Left ventricle myocardium inferior (tissue), 1 donor: ENCODE measurements around the gene DPEP3. TPM values are rescaled to one million over a fixed set of nuclear protein-coding genes. Genes with fewer than 3 reads are reported as not detected.

Experiments
- DNase-seq: peaks from one replicate; pipeline ENCODE4 v3.0.0-alpha.2; 2020
- H3K27ac ChIP-seq: fragments of 200-600 bp; replicated peaks from 2 replicates; pipeline ENCODE4 v1.8.0; 2021
- H3K27me3 ChIP-seq: fragments of 200-600 bp; 2 replicates; pipeline ENCODE4 v1.8.0; 2021; ENCODE audit warnings: low read depth
- H3K36me3 ChIP-seq: fragments of 200-600 bp; 2 replicates; pipeline ENCODE4 v1.8.0; 2021
- H3K4me1 ChIP-seq: fragments of 200-600 bp; 2 replicates; pipeline ENCODE4 v1.8.0; 2021
- H3K4me3 ChIP-seq: fragments of 200-600 bp; 2 replicates; pipeline ENCODE4 v1.8.0; 2021; ENCODE audit warnings: mild to moderate bottlenecking, moderate library complexity
- H3K9me3 ChIP-seq: fragments of 200-600 bp; replicated peaks from 2 replicates; pipeline ENCODE4 v1.8.0; 2021
- CTCF ChIP-seq: fragments of 200-600 bp; IDR thresholded peaks from 2 replicates; pipeline ENCODE4 v1.8.0; 2021; ENCODE audit warnings: antibody characterized with exemption, mild to moderate bottlenecking, borderline replicate concordance
- intact Hi-C: fragments of 100-400 bp; cut with micrococcal nuclease; formaldehyde crosslinking; loops from one replicate; pipeline ENCODE4 v1.11.0; 2022
- total RNA-seq: library from RNA; stranded (reverse); fragmentation: NEBNext Ultra II Directional; extraction: Animal tissue kit (Norgen Biotek cat#: 25700); gene quantifications from one replicate; pipeline ENCODE4 v1.2.1, GENCODE V29; 2021
- donor health status: DM: no; HTN: yes; CAD: no; lungs with severe emphysema.

DPEP3 gene
- total RNA-seq, 1 donor from 2014 or later: not detected

GRCh38 chr16:67966549-67967182 is 13.6 kb downstream of the DPEP3 start:
- intact Hi-C loops: no loop called here
- Histone ChIP-seq H3K4me3 (peak overlapping the region; percentile 96), H3K27ac (peak overlapping the region; percentile 100), H3K4me1 (peaks cover 78% of the 10 kb centered on the region), H3K27me3 (no peaks in the 10 kb centered on the region), H3K9me3 (no peaks in the 10 kb centered on the region), H3K36me3 (peaks cover 17% of the 10 kb centered on the region)
- TF ChIP-seq CTCF: no peak
- no peak for DNase-seq

GRCh38 chr16:67965668-67966548 is 14.4 kb downstream of the DPEP3 start:
- H3K4me1 ChIP-seq: peaks cover 86% of the 10 kb centered on the region
- intact Hi-C loops: no loop called here
- no peak for DNase-seq

GRCh38 chr16:67964477-67965131 is 15.7 kb downstream of the DPEP3 start:
- peak overlapping the region; percentile 100 for H3K27ac ChIP-seq
- peaks cover 36% of the 10 kb centered on the region for H3K36me3 ChIP-seq
- H3K4me3 ChIP-seq: peak overlapping the region; percentile 96
- no peak for TF ChIP-seq CTCF
- DNase-seq: no peak
- intact Hi-C loops: no loop called here
- H3K4me1 ChIP-seq: peaks cover 98% of the 10 kb centered on the region
- no peaks in the 10 kb centered on the region for H3K27me3 ChIP-seq
- H3K9me3 ChIP-seq: no peaks in the 10 kb centered on the region

More at GRCh38 chr16:67965668-67966548, 14.4 kb downstream of the DPEP3 start:
- Histone ChIP-seq H3K9me3 (no peaks in the 10 kb centered on the region), H3K36me3 (peaks cover 25% of the 10 kb centered on the region), H3K27ac (peak overlapping the region; percentile 100), H3K27me3 (no peaks in the 10 kb centered on the region), H3K4me3 (peak overlapping the region; percentile 96)
- no peak for TF ChIP-seq CTCF

- no peak for TF ChIP-seq CTCF
- Histone ChIP-seq H3K36me3 (peaks cover 41% of the 10 kb centered on the region), H3K4me1 (peaks cover 98% of the 10 kb centered on the region), H3K27ac (peak overlapping the region; percentile 100), H3K27me3 (no peaks in the 10 kb centered on the region), H3K4me3 (peak overlapping the region; percentile 96), H3K9me3 (no peaks in the 10 kb centered on the region)
- DNase-seq: no peak
- intact Hi-C loops: no loop called here
Measured at GRCh38 chr16:67963662-67964321, 16.5 kb downstream of the DPEP3 start.

- Histone ChIP-seq H3K4me3 (peak overlapping the region; percentile 96), H3K4me1 (peaks cover 100% of the 10 kb centered on the region), H3K27me3 (no peaks in the 10 kb centered on the region), H3K9me3 (no peaks in the 10 kb centered on the region), H3K27ac (peak overlapping the region; percentile 100), H3K36me3 (peaks cover 46% of the 10 kb centered on the region)
- TF ChIP-seq CTCF: no peak
- intact Hi-C loops: no loop called here
- DNase-seq: no peak
Measured at GRCh38 chr16:67963292-67963661, 17.0 kb downstream of the DPEP3 start.
